Measurements from ENCODE around the gene ACVR1B. TPM values are rescaled to one million over a fixed set of nuclear protein-coding genes. Genes with fewer than 3 reads are reported as not detected.

Gene ACVR1B
- total and polyA plus RNA-seq, 2 experiments from 2014 or later = 2.4 to 7.5 TPM

GRCh38 chr12:52041695-52042123, 90.2 kb downstream of the ACVR1B start:
- H3K79me2 ChIP-seq (replicated peaks; ENCODE audit: insufficient read depth) = peaks cover 15% of the 10 kb centered on the region
- peaks cover 17% of the 10 kb centered on the region for H3K4me1 Mint-ChIP-seq
- no peaks in the 10 kb centered on the region for H3K9me2 ChIP-seq (ENCODE audit: insufficient read depth)
- peaks cover 8% of the 10 kb centered on the region; the same call in 2 of the 3 replicates for H3K36me3 Mint-ChIP-seq (ENCODE audit: low read depth)
- H3K4me3 ChIP-seq = no peak overlapping the region
- H3K27ac Mint-ChIP-seq = no peak overlapping the region; the same call in 1 of the 2 replicates
- H3K27ac ChIP-seq (ENCODE audit: low read depth) = no peak overlapping the region
- ATAC-seq (peak; percentile 68), DNase-seq (ENCODE audit: low spot score) (peak; percentile 56)
- H2AFZ ChIP-seq = no peak overlapping the region
- H3K4me2 ChIP-seq = no peak overlapping the region
- peaks cover 12% of the 10 kb centered on the region for H4K20me1 ChIP-seq (replicated peaks; ENCODE audit: insufficient read depth)
- H3K36me3 ChIP-seq (ENCODE audit: insufficient read depth) = no peaks in the 10 kb centered on the region
- peaks cover 7% of the 10 kb centered on the region for H3F3A ChIP-seq (replicated peaks; ENCODE audit: low read depth)
- H3K27me3 ChIP-seq (ENCODE audit: insufficient read depth) = peaks cover 17% of the 10 kb centered on the region
- H3K27me3 Mint-ChIP-seq (ENCODE audit: insufficient read depth, low read depth, poor library complexity) = peaks cover 12% of the 10 kb centered on the region
- peaks cover 7% of the 10 kb centered on the region; the same call in 1 of the 2 replicates for H3K4me1 ChIP-seq (ENCODE audit: insufficient read depth)
- H3K4me3 Mint-ChIP-seq = no peak overlapping the region
- TF ChIP-seq, protein P1, sequence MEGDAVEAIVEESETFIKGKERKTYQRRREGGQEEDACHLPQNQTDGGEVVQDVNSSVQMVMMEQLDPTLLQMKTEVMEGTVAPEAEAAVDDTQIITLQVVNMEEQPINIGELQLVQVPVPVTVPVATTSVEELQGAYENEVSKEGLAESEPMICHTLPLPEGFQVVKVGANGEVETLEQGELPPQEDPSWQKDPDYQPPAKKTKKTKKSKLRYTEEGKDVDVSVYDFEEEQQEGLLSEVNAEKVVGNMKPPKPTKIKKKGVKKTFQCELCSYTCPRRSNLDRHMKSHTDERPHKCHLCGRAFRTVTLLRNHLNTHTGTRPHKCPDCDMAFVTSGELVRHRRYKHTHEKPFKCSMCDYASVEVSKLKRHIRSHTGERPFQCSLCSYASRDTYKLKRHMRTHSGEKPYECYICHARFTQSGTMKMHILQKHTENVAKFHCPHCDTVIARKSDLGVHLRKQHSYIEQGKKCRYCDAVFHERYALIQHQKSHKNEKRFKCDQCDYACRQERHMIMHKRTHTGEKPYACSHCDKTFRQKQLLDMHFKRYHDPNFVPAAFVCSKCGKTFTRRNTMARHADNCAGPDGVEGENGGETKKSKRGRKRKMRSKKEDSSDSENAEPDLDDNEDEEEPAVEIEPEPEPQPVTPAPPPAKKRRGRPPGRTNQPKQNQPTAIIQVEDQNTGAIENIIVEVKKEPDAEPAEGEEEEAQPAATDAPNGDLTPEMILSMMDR (conservative IDR thresholded peaks at IDR 0.05; ENCODE audit: low read depth in 2 of 2) = 0 out of 4 replicates have a peak, but pooled peaks of 1 of the 2 experiments have one; percentile 10
- TF ChIP-seq, protein P2, sequence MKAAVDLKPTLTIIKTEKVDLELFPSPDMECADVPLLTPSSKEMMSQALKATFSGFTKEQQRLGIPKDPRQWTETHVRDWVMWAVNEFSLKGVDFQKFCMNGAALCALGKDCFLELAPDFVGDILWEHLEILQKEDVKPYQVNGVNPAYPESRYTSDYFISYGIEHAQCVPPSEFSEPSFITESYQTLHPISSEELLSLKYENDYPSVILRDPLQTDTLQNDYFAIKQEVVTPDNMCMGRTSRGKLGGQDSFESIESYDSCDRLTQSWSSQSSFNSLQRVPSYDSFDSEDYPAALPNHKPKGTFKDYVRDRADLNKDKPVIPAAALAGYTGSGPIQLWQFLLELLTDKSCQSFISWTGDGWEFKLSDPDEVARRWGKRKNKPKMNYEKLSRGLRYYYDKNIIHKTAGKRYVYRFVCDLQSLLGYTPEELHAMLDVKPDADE (IDR thresholded peaks at IDR 0.05) = no peak
- TF ChIP-seq EZH2phosphoT487 (IDR thresholded peaks at IDR 0.05; ENCODE audit: unreplicated experiment) (no peak), ZNF331 (CRISPR knock-in tag; IDR thresholded peaks at IDR 0.05; ENCODE audit: low read depth) (no peak), REST (IDR thresholded peaks at IDR 0.05; ENCODE audit: unreplicated experiment) (peak; percentile 85)
- TF ChIP-seq, protein P3, sequence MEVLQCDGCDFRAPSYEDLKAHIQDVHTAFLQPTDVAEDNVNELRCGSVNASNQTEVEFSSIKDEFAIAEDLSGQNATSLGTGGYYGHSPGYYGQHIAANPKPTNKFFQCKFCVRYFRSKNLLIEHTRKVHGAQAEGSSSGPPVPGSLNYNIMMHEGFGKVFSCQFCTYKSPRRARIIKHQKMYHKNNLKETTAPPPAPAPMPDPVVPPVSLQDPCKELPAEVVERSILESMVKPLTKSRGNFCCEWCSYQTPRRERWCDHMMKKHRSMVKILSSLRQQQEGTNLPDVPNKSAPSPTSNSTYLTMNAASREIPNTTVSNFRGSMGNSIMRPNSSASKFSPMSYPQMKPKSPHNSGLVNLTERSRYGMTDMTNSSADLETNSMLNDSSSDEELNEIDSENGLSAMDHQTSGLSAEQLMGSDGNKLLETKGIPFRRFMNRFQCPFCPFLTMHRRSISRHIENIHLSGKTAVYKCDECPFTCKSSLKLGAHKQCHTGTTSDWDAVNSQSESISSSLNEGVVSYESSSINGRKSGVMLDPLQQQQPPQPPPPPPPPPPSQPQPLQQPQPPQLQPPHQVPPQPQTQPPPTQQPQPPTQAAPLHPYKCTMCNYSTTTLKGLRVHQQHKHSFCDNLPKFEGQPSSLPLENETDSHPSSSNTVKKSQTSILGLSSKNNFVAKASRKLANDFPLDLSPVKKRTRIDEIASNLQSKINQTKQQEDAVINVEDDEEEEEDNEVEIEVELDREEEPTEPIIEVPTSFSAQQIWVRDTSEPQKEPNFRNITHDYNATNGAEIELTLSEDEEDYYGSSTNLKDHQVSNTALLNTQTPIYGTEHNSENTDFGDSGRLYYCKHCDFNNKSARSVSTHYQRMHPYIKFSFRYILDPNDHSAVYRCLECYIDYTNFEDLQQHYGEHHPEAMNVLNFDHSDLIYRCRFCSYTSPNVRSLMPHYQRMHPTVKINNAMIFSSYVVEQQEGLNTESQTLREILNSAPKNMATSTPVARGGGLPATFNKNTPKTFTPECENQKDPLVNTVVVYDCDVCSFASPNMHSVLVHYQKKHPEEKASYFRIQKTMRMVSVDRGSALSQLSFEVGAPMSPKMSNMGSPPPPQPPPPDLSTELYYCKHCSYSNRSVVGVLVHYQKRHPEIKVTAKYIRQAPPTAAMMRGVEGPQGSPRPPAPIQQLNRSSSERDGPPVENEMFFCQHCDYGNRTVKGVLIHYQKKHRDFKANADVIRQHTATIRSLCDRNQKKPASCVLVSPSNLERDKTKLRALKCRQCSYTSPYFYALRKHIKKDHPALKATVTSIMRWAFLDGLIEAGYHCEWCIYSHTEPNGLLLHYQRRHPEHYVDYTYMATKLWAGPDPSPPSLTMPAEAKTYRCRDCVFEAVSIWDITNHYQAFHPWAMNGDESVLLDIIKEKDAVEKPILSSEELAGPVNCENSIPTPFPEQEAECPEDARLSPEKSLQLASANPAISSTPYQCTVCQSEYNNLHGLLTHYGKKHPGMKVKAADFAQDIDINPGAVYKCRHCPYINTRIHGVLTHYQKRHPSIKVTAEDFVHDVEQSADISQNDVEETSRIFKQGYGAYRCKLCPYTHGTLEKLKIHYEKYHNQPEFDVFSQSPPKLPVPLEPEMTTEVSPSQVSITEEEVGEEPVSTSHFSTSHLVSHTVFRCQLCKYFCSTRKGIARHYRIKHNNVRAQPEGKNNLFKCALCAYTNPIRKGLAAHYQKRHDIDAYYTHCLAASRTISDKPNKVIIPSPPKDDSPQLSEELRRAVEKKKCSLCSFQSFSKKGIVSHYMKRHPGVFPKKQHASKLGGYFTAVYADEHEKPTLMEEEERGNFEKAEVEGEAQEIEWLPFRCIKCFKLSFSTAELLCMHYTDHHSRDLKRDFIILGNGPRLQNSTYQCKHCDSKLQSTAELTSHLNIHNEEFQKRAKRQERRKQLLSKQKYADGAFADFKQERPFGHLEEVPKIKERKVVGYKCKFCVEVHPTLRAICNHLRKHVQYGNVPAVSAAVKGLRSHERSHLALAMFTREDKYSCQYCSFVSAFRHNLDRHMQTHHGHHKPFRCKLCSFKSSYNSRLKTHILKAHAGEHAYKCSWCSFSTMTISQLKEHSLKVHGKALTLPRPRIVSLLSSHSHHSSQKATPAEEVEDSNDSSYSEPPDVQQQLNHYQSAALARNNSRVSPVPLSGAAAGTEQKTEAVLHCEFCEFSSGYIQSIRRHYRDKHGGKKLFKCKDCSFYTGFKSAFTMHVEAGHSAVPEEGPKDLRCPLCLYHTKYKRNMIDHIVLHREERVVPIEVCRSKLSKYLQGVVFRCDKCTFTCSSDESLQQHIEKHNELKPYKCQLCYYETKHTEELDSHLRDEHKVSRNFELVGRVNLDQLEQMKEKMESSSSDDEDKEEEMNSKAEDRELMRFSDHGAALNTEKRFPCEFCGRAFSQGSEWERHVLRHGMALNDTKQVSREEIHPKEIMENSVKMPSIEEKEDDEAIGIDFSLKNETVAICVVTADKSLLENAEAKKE (CRISPR knock-in tag; IDR thresholded peaks at IDR 0.05) = no peak
- H3K9me3 Mint-ChIP-seq = no peaks in the 10 kb centered on the region

Measured in GM23338 (cell line).